ENCODE results near the gene PECR.

PECR gene

DNA sequence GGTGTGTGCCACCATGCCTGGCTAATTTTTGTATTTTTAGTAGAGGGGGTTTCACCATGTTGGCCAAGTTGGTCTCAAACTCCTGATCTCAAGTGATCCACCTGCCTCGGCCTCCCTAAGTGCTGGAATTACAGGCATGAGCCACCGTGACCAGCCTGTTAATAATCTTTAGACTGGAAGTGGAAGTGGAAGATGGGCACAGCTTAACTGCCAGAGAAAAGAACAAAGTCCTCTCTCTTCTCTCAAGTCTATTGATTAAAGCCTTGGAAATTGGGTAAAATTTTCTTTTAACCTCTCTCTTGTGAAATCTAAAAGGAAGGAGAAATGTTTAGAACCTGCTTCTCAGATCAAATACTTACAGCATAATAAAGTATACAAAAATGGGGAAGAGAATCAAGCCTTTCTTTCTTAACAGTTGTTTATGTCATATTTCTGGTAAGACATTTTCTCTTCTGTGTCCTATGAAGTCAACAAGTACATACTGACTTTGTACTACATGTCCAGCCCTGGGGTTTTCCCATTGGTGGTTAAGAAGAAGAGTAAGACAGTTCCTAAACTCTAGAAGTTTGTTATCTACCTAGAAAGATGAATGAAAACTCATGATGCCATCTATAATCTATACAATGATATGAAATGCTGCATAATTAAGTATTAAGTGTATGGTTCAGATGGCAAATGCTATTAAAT, 4.7 kb upstream of the PECR start:
- Histone ChIP-seq H2AFZ (no peak overlapping the region), H3K9me3 (ENCODE audit: control insufficient read depth, low read length) (no peaks in the 10 kb centered on the region), H3K4me1 (no peaks in the 10 kb centered on the region), H3K27me3 (ENCODE audit: control insufficient read depth, insufficient read depth, low read length) (no peaks in the 10 kb centered on the region), H3K9ac (no peak overlapping the region), H3K36me3 (ENCODE audit: control insufficient read depth, insufficient read depth, low read length) (no peaks in the 10 kb centered on the region), H3K4me3 (ENCODE audit: low read depth, low read length) (no peak overlapping the region), H3K27ac (no peak overlapping the region), H3K79me2 (peaks cover under 1% of the 10 kb centered on the region), H3K4me2 (ENCODE audit: low read length) (no peak overlapping the region)
- TF ChIP-seq, protein P1, sequence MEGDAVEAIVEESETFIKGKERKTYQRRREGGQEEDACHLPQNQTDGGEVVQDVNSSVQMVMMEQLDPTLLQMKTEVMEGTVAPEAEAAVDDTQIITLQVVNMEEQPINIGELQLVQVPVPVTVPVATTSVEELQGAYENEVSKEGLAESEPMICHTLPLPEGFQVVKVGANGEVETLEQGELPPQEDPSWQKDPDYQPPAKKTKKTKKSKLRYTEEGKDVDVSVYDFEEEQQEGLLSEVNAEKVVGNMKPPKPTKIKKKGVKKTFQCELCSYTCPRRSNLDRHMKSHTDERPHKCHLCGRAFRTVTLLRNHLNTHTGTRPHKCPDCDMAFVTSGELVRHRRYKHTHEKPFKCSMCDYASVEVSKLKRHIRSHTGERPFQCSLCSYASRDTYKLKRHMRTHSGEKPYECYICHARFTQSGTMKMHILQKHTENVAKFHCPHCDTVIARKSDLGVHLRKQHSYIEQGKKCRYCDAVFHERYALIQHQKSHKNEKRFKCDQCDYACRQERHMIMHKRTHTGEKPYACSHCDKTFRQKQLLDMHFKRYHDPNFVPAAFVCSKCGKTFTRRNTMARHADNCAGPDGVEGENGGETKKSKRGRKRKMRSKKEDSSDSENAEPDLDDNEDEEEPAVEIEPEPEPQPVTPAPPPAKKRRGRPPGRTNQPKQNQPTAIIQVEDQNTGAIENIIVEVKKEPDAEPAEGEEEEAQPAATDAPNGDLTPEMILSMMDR (IDR thresholded peaks at IDR 0.05) = no peak

DNA sequence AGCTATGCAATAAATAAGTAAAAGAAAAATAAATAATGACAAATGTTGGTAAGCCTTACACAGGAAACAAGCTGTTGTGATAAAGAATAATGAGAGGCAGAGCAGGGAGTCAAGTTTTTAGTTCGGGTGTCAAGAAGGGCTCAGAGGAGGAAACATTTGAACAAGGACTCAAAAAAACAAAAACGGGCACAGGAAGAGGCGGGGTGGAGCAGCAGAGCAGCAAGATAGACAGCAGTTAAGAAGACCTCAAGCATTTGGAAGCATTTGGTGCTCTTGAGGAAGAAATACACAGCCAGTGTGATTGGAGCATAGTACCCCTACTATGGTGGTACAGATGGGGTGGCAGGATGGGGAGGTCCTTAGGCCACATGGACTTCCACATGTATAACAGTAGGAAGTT, 2.9 kb upstream of the PECR start:
- Histone ChIP-seq H3K27me3 (ENCODE audit: control insufficient read depth, insufficient read depth, low read length) (no peaks in the 10 kb centered on the region), H3K9me3 (ENCODE audit: control insufficient read depth, low read length) (no peaks in the 10 kb centered on the region), H3K36me3 (ENCODE audit: control insufficient read depth, insufficient read depth, low read length) (no peaks in the 10 kb centered on the region), H3K4me3 (ENCODE audit: low read depth, low read length) (no peak overlapping the region), H3K79me2 (peaks cover 5% of the 10 kb centered on the region), H3K27ac (no peak overlapping the region), H3K4me2 (ENCODE audit: low read length) (no peak overlapping the region), H3K9ac (no peak overlapping the region), H2AFZ (no peak overlapping the region), H3K4me1 (no peaks in the 10 kb centered on the region)
- TF ChIP-seq, protein P1 (IDR thresholded peaks at IDR 0.05) = no peak

DNA sequence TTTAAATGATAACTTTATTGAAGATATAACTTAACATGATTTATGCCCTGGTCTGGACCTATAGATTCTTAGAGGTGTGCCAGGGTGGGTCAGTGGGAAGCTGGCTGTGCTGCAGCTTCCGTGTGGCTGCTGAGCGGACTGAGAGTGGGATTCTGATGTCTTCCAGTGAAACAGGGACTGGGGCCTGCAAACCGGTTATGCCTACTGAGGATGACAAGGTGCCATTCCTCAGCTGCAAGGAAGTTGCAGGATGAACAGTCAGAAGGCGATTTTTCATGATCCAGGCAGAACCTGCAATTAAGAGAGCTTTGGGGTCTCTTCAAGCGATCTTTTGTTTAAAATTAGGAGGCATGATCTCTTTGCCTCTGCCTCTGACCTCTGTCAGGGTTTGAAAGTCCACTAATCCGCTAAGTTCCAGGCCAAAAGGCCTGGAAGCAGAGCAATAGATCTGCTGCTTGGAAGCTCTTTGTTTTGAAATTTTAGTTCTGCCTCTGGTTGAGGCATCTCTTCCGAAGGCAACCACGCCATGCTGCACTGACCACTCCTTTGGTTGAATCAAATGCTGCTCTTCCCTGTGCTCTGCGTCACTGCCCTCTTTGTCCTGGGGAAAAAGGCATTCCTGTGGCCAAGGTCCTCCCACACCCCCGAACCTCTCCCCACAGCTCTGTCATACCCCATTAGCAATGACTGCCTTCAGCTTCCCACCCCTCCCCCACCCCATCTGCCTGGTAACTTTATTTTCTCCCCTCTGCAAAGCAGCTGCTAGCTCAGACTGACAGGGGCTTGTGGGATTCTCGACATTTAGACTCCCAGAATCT, 2.1 kb upstream of the PECR start:
- Histone ChIP-seq H3K79me2 (peaks cover 5% of the 10 kb centered on the region), H3K9ac (no peak overlapping the region), H3K4me1 (no peaks in the 10 kb centered on the region), H3K27me3 (ENCODE audit: control insufficient read depth, insufficient read depth, low read length) (no peaks in the 10 kb centered on the region), H3K27ac (no peak overlapping the region), H3K4me3 (ENCODE audit: low read depth, low read length) (no peak overlapping the region), H3K9me3 (ENCODE audit: control insufficient read depth, low read length) (no peaks in the 10 kb centered on the region), H2AFZ (no peak overlapping the region), H3K4me2 (ENCODE audit: low read length) (no peak overlapping the region), H3K36me3 (ENCODE audit: control insufficient read depth, insufficient read depth, low read length) (no peaks in the 10 kb centered on the region)
- TF ChIP-seq, protein P1 (IDR thresholded peaks at IDR 0.05) = no peak

DNA sequence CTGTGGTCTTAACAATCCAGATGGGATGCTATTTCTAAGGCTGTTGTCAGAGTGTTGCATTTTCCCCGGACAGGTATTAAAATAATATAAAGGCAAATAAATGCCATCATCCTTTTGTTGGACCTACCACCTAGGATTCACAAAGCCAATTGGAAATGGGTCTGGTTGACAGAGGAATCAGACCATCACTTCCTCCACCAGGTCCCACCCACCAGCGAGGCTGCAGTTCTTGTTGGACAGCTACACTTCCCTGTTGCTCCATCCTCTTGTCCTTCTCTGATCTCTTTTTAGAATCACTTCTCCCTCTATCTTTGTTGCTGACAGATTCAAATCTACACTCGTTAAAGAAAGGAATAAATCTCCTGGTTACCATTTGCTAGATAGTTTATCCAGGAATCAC, 1.2 kb upstream of the PECR start:
- H3K27ac ChIP-seq = no peak overlapping the region
- TF ChIP-seq, protein P1 (IDR thresholded peaks at IDR 0.05) = no peak
- no peak overlapping the region for H3K9ac ChIP-seq

More for the DNA sequence above, 1.2 kb upstream of the PECR start:
- Histone ChIP-seq H2AFZ (no peak overlapping the region), H3K36me3 (ENCODE audit: control insufficient read depth, insufficient read depth, low read length) (no peaks in the 10 kb centered on the region), H3K4me3 (ENCODE audit: low read depth, low read length) (no peak overlapping the region), H3K79me2 (peaks cover 5% of the 10 kb centered on the region), H3K27me3 (ENCODE audit: control insufficient read depth, insufficient read depth, low read length) (no peaks in the 10 kb centered on the region), H3K4me2 (ENCODE audit: low read length) (no peak overlapping the region), H3K9me3 (ENCODE audit: control insufficient read depth, low read length) (no peaks in the 10 kb centered on the region), H3K4me1 (no peaks in the 10 kb centered on the region)
